HepG2 (cell line): Measurements from ENCODE around the gene AARS1. TPM values are rescaled to one million over a fixed set of nuclear protein-coding genes. Genes with fewer than 3 reads are reported as not detected.

Experiments
- DZIP1 ChIP-seq: sonication (generic); formaldehyde crosslinking; IDR thresholded peaks from 2 replicates; pipeline ENCODE4 v1.5.0; 2020; ENCODE audit warnings: mild to moderate bottlenecking, missing genetic modification reagents
- FOXA3 ChIP-seq: IDR thresholded peaks from 2 replicates; pipeline ENCODE4 v1.6.1; 2016; ENCODE audit warnings: missing genetic modification reagents, missing compliant biosample characterization
- HBP1 ChIP-seq: IDR thresholded peaks from 2 replicates; pipeline ENCODE4 v1.6.1; 2016; ENCODE audit warnings: low read depth, control low read depth
- MTA3 ChIP-seq: sonication (generic); formaldehyde crosslinking; IDR thresholded peaks from 2 replicates; pipeline ENCODE4 v1.4.0; 2020; ENCODE audit warnings: missing genetic modification reagents
- NCOA5 ChIP-seq: sonication (generic); formaldehyde crosslinking; IDR thresholded peaks from 2 replicates; pipeline ENCODE4 v1.4.0; 2020; ENCODE audit warnings: missing genetic modification reagents
- NFYB ChIP-seq: sonication (generic); formaldehyde crosslinking; IDR thresholded peaks from 2 replicates; pipeline ENCODE4 v1.4.0; 2020; ENCODE audit warnings: missing genetic modification reagents
- NR2F1 ChIP-seq, 2 experiments: fragments of 450-650 bp in 1 of 2; formaldehyde crosslinking in 1 of 2; IDR thresholded peaks; 2 replicates each; pipeline versions ENCODE4 v1.5.0 to v1.6.1; 2016 to 2020; ENCODE audit warnings: mild to moderate bottlenecking in 1 of 2, missing compliant biosample characterization in 1 of 2, missing genetic modification reagents in 1 of 2, moderate library complexity in 1 of 2
- POGZ ChIP-seq: sonication (generic); formaldehyde crosslinking; IDR thresholded peaks from 2 replicates; pipeline ENCODE4 v1.4.0; 2020; ENCODE audit warnings: mild to moderate bottlenecking, missing genetic modification reagents
- RBM39 ChIP-seq: fragments of 200-400 bp; formaldehyde crosslinking; IDR thresholded peaks from one replicate; pipeline ENCODE4 v1.6.1; 2018; ENCODE audit warnings: antibody characterized with exemption, mild to moderate bottlenecking, low read depth, low read length; ENCODE audit not compliant: poor library complexity, severe bottlenecking
- UBTF ChIP-seq: sonication (generic); formaldehyde crosslinking; IDR thresholded peaks from 2 replicates; pipeline ENCODE4 v1.4.0; 2020; ENCODE audit warnings: mild to moderate bottlenecking, missing genetic modification reagents
- ZNF17 ChIP-seq: sonication (generic); formaldehyde crosslinking; IDR thresholded peaks from 2 replicates; pipeline ENCODE4 v1.5.0; 2020; ENCODE audit warnings: mild to moderate bottlenecking, missing genetic modification reagents
- ZNF326 ChIP-seq: sonication (generic); formaldehyde crosslinking; IDR thresholded peaks from 2 replicates; pipeline ENCODE4 v1.4.0; 2020; ENCODE audit warnings: missing genetic modification reagents, borderline replicate concordance
- ZNF329 ChIP-seq: sonication (generic); formaldehyde crosslinking; IDR thresholded peaks from 2 replicates; pipeline ENCODE4 v1.9.0; 2021; ENCODE audit warnings: low read depth, mild to moderate bottlenecking, missing genetic modification reagents
- ZNF335 ChIP-seq: sonication (generic); formaldehyde crosslinking; IDR thresholded peaks from 2 replicates; pipeline ENCODE4 v1.4.0; 2020; ENCODE audit warnings: missing genetic modification reagents
- ZNF503 ChIP-seq: sonication (generic); formaldehyde crosslinking; IDR thresholded peaks from 2 replicates; pipeline ENCODE4 v1.4.0; 2020; ENCODE audit warnings: missing genetic modification reagents
- ZNF552 ChIP-seq: sonication (generic); formaldehyde crosslinking; IDR thresholded peaks from 2 replicates; pipeline ENCODE4 v1.9.0; 2022; ENCODE audit warnings: missing genetic modification reagents, mild to moderate bottlenecking, borderline replicate concordance
- ZNF75D ChIP-seq: sonication (generic); formaldehyde crosslinking; IDR thresholded peaks from 2 replicates; pipeline ENCODE4 v1.8.1; 2023; ENCODE audit warnings: missing genetic modification reagents, mild to moderate bottlenecking, borderline replicate concordance
- polyA plus RNA-seq, 8 experiments: library from polyadenylated mRNA; depleted of rRNA in 3 of 8; stranded (reverse) in 7 of 8; unstranded in 1 of 8; fragments of >200 nt; fragmentation: Illumina TruSeq in 4 of 8; extraction: Trizol in 4 of 8; gene quantifications; 2 replicates each; pipeline versions ENCODE4 v1.2.1 to v1.2.3, GENCODE V29; 2011 to 2016; ENCODE audit warnings: low read depth in 4 of 8, missing spikeins in 1 of 8, mixed read lengths in 1 of 8; ENCODE audit not compliant: insufficient read depth in 1 of 8
- total RNA-seq, 5 experiments: library from RNA; depleted of rRNA; stranded (reverse); fragments of >200 nt; fragmentation: Illumina TruSeq; extraction: Trizol; gene quantifications; 2 replicates each; pipeline ENCODE4 v1.2.3, GENCODE V29; 2016; ENCODE audit warnings: low read depth in 1 of 5

The AARS1 gene
- total and polyA plus RNA-seq, 2 of the 13 experiments (the other 11 are each of a cell fraction or from before 2014, with no cell fraction given): 107 to 132 TPM

- peak; percentile 90 for TF ChIP-seq DZIP1 (CRISPR knock-in tag)
- TF ChIP-seq ZNF503 (CRISPR knock-in tag): peak; percentile 80; the same call in 1 of the 2 replicates
- TF ChIP-seq ZNF326 (CRISPR knock-in tag): no peak
- peak; percentile 98 for TF ChIP-seq UBTF
- TF ChIP-seq NFYB (CRISPR knock-in tag): peak; percentile 97
- peak; percentile 78; the same call in 1 of the 2 replicates for TF ChIP-seq NCOA5
- no peak for TF ChIP-seq ZNF17 (CRISPR knock-in tag)
- TF ChIP-seq ZNF335 (CRISPR knock-in tag): peak; percentile 81
- no peak for TF ChIP-seq MTA3 (CRISPR knock-in tag)
- 0 out of 2 replicates have a peak, but pooled peaks have one; percentile 71 for TF ChIP-seq HBP1 (CRISPR knock-in tag)
- peak; percentile 97 for TF ChIP-seq RBM39
- TF ChIP-seq FOXA3: peak; percentile 70
- peak; percentile 82 for TF ChIP-seq ZNF552 (CRISPR knock-in tag)
- peak; percentile 75; the same call in 1 of the 2 replicates for TF ChIP-seq ZNF329 (CRISPR knock-in tag)
- TF ChIP-seq POGZ (CRISPR knock-in tag): peak; percentile 68; the same call in 1 of the 2 replicates
- no peak for TF ChIP-seq ZNF75D
- TF ChIP-seq NR2F1 (CRISPR knock-in tag; IDR thresholded peaks at IDR 0.05): peak in 1 of 2 experiments; percentile 11; a peak in 1 of 4 replicates
Observed at GRCh38 chr16:70289229-70290094, at the start of gene AARS1 (continued).
